Measurements from ENCODE around the gene CSF1R. TPM values are rescaled to one million over a fixed set of nuclear protein-coding genes. Genes with fewer than 3 reads are reported as not detected.
"Not testable (repeated sequence)": the region's sequence is repeated elsewhere in the genome, so short reads cannot be mapped to it uniquely, and the experiment has no call there.

Gene CSF1R
- total RNA-seq, 1 donor from 2014 or later = not detected

DNA sequence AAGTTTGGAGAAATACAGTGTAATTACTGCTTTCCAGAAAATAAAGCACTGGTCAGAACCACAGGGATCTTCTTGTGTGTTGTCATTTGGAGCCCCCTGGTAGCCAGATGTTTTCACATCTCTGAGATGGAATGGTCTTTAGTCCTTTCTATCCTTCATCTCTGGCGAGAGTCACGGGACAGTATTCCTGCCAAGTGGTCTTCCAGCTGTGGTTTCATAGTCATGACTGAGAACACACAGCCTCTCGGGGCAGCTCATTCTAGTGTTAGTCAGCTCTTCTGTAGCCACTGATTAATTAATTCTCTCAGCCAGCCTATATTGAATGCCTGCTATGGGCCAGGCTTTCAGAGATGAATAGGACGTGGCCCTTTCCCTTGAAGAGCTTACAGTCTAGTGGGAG is 51.7 kb downstream of the CSF1R start:
- no peak for DNase-seq (ENCODE audit: extremely low read depth, low read depth, low spot score)

- no peak for DNase-seq (ENCODE audit: extremely low read depth, low read depth, low spot score)
Measured at GRCh38 chr5:150033334-150033733, 53.0 kb downstream of the CSF1R start.

- not testable (repeated sequence) for DNase-seq (ENCODE audit: extremely low read depth, low read depth, low spot score)
Measured at GRCh38 chr5:150028047-150028446, 58.3 kb downstream of the CSF1R start.

GRCh38 chr5:150026682-150027172 is 59.6 kb downstream of the CSF1R start:
- DNase-seq (ENCODE audit: extremely low read depth, low read depth, low spot score) = no peak

DNA sequence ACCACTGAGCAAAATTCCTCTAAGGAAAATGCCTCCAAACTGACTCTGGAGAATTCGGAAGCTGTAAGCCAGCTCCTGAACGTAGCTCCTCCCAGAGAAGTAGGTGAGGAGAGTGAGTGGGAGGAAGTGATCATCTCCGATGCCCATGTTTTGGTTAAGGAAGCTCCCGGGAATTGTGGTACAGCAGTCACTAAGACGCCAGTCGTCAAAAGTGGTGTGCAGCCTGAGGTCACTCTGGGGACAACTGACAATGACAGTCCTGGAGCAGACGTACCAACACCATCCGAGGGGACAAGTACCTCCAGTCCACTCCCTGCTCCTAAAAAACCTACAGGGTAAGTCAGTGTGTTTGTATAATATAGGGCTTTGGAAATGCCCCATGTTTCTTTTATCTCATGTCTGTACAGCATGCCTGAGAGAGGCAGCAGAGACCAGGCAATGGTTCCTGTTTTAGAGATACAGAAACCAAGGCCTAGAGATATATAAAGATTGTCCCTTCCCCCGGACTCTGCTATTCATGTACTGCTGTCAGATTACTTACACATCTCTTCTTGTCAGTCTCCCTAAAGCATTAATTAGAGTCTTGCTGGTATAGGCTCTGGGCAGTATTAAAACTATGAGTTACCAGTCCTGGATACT is 61.9 kb downstream of the CSF1R start:
- DNase-seq (ENCODE audit: extremely low read depth, low read depth, low spot score) = no peak

GRCh38 chr5:150023136-150023535 is 63.2 kb downstream of the CSF1R start:
- no peak for DNase-seq (ENCODE audit: extremely low read depth, low read depth, low spot score)

GRCh38 chr5:150022681-150023080 is 63.7 kb downstream of the CSF1R start:
- DNase-seq (ENCODE audit: extremely low read depth, low read depth, low spot score) = no peak

DNA sequence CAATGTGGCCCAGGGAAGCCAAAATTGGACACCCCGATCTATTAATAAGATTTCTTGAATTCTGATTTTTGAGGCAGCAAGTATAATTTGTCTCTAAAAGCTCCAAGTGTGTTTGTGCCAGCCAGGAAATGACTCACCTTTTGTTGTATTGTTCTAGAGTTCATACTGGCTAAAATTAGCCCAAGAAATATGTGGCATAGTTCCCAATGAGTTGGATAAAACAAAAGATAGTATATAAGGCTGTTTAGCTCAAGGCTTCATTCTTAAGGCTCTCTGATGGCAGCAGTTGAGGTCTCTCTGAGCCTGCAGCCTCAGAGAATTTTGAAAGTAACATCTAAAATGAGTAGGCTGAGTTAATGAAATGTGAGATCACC is 64.2 kb downstream of the CSF1R start:
- DNase-seq (ENCODE audit: extremely low read depth, low read depth, low spot score) = peak; percentile 95

- DNase-seq (ENCODE audit: extremely low read depth, low read depth, low spot score) = no peak
Measured at GRCh38 chr5:150021491-150022157, 64.7 kb downstream of the CSF1R start.

DNA sequence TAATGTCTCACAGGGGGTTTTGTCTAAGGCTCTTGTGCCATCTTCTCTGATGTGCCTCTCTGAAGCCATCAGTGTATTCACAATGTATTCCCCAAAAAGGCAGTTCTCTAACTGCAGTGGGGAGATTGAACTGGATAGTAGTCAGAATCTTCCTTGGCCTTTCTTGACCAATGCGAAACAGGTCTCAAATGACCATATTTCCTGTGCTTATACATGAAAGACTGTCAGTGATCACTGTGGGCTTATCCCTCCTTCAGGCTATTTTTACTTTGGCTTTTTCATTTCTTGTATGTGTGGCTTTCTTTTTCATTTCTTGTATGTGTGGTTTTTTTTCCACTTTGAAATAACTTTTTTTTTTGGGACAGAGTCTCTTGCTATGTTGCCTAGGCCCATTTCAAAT is 66.1 kb downstream of the CSF1R start:
- DNase-seq (ENCODE audit: extremely low read depth, low read depth, low spot score) = no peak

- no peak for DNase-seq (ENCODE audit: extremely low read depth, low read depth, low spot score)
Measured at GRCh38 chr5:150017226-150018005, 68.9 kb downstream of the CSF1R start.

GRCh38 chr5:150016537-150016936 is 69.8 kb downstream of the CSF1R start:
- DNase-seq (ENCODE audit: extremely low read depth, low read depth, low spot score) = no peak

DNA sequence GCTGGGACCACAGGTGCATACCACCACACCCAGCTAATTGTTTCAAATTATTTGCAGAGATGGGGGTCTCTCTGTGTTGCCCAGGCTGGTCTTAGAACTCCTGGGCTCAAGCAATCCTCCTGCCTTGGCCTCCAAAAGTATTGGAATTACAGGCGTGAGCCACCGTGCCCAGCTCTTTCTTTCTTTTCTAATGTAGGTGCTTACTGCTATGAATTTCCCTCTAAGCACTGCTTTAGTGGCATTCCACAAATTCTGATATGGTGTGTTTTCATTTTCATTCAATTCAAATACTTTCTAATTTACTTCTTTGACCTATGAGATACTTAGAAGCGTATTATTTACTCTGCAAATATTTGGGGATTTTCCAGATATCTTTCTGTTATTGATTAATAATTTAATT is 70.9 kb downstream of the CSF1R start:
- no peak for DNase-seq (ENCODE audit: extremely low read depth, low read depth, low spot score)

GRCh38 chr5:150014456-150014855 is 71.9 kb downstream of the CSF1R start:
- DNase-seq (ENCODE audit: extremely low read depth, low read depth, low spot score) = no peak

- no peak for DNase-seq (ENCODE audit: extremely low read depth, low read depth, low spot score)
Measured at GRCh38 chr5:150013931-150014330, 72.4 kb downstream of the CSF1R start.

DNA sequence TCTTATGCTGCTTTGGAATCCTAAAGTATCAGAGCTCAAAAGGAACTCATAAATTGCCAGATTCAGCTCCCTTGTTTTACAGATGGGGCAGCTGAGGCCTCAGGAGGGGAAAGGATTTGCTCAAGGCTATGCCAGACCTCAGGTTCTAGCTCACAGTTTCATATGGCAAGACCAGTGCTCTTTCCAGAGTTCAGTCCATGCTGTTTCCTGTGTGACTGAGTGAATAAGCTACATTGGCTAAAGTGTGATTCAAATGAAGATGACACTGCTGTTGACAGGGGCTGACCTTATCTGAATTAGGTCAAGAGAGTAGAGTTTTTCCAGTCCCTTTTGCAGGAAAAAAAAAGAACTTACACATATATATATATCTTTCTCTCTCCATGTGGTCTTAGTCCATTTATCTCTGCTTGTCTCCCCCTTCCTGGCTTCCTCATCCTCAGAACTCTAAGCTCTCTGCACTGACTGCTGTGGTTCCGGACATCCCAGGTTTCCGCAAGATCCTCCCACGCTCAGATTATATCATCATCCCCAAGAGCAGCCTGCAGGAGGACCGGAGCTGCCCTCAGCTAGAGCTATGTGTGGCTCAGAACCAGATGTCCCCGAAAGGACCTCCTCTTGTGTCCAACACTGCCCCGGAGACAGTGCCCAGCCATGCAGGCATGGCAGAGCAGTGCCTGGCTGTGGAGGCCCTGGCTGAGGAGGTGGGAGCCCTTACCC is 76.5 kb downstream of the CSF1R start:
- DNase-seq (ENCODE audit: extremely low read depth, low read depth, low spot score) = no peak

DNA sequence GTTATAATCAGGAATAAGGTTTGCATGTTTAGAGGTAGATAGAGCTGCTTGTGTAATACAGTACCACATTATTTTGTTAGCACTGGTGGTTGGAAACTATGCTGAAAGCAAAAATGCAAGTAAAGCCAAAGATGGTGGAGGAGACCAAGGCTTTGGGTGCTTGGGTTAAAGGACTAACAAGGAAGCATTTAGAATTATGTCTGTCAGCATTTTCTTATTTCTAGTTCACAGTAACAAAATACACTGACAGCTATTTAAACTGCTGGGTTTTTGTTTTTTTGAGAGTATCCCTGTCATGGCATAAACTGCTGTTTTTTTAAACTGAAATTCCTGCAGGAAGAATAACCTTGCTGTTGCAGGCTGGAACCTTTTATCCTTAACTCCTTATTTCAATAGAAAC is 79.3 kb downstream of the CSF1R start:
- no peak for DNase-seq (ENCODE audit: extremely low read depth, low read depth, low spot score)

DNA sequence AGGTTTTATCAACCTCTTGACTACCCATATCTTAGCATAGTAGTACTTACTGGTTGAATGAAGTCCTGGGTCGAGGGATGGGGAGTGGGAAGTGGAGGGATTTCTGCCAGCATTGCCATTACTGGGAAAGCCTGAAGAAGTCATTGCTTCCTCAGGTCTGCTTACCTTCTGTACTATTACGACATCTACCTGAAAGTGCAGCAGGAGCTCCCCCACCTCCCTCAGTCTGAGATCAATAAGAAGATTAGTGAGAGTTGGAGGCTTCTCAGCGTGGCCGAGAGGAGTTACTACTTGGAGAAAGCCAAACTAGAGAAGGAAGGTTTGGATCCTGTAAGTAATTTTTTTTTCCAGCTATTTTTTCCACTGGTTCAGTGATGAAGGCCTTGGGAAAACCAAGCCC is 80.0 kb downstream of the CSF1R start:
- DNase-seq (ENCODE audit: extremely low read depth, low read depth, low spot score) = no peak
